KMS-11 (cell line): Measurements from ENCODE around the gene DUSP6.

ENCODE experiments used
- H2AFZ ChIP-seq: fragments of 200-600 bp; sonication (generic); 2 replicates; pipeline ENCODE4 v1.6.1; 2016; ENCODE audit warnings: antibody characterized with exemption, mixed run types, low read depth
- H3K27ac ChIP-seq: fragments of 200-600 bp; sonication (generic); 2 replicates; pipeline ENCODE4 v1.6.1; 2016; ENCODE audit warnings: mild to moderate bottlenecking, mixed run types
- H3K27me3 ChIP-seq: fragments of 200-600 bp; sonication (generic); 2 replicates; pipeline ENCODE4 v1.6.1; 2017; ENCODE audit warnings: mild to moderate bottlenecking, low read depth, mixed run types, moderate library complexity; ENCODE audit not compliant: insufficient read depth
- H3K36me3 ChIP-seq: fragments of 200-600 bp; sonication (generic); 2 replicates; pipeline ENCODE4 v1.6.1; 2017; ENCODE audit warnings: mild to moderate bottlenecking, mixed run types; ENCODE audit not compliant: insufficient read depth
- H3K4me1 ChIP-seq: fragments of 200-600 bp; sonication (generic); 2 replicates; pipeline ENCODE4 v1.6.1; 2016; ENCODE audit warnings: mild to moderate bottlenecking, low read depth, mixed run types; ENCODE audit not compliant: poor library complexity, severe bottlenecking
- H3K4me2 ChIP-seq: fragments of 200-600 bp; sonication (generic); 2 replicates; pipeline ENCODE4 v1.7.0; 2016; ENCODE audit warnings: mild to moderate bottlenecking, mixed run types
- H3K4me3 ChIP-seq: fragments of 200-600 bp; sonication (generic); IDR thresholded peaks from 2 replicates; pipeline ENCODE4 v1.6.1; 2017; ENCODE audit warnings: low read depth, low read length, mixed read lengths; ENCODE audit not compliant: insufficient read depth
- H3K79me2 ChIP-seq: fragments of 200-600 bp; sonication (generic); 2 replicates; pipeline ENCODE4 v1.6.1; 2016; ENCODE audit warnings: low read depth, mixed run types; ENCODE audit not compliant: insufficient read depth
- H3K9ac ChIP-seq: fragments of 200-600 bp; sonication (generic); 2 replicates; pipeline ENCODE4 v1.6.1; 2016; ENCODE audit warnings: mild to moderate bottlenecking, mixed run types
- H4K20me1 ChIP-seq: fragments of 200-600 bp; sonication (generic); 2 replicates; pipeline ENCODE4 v1.6.1; 2016; ENCODE audit warnings: mild to moderate bottlenecking, mixed run types; ENCODE audit not compliant: insufficient read depth
- TF ChIP-seq, protein P1 (sequence below): fragments of 200-600 bp; sonication (generic); conservative IDR thresholded peaks from 2 replicates; pipeline ENCODE4 v1.6.1; 2017; ENCODE audit warnings: low read depth, mild to moderate bottlenecking, antibody characterized with exemption, low read length, moderate library complexity, mixed read lengths

DUSP6 gene

GRCh38 chr12:89350630-89351488 is 1.4 kb downstream of the DUSP6 start:
- Histone ChIP-seq H3K79me2 (peaks cover 54% of the 10 kb centered on the region), H4K20me1 (no peaks in the 10 kb centered on the region), H3K36me3 (peaks cover 12% of the 10 kb centered on the region; the same call in 1 of the 2 replicates), H3K27ac (peak overlapping the region; percentile 99), H2AFZ (no peak overlapping the region), H3K27me3 (no peaks in the 10 kb centered on the region), H3K9ac (peak overlapping the region; percentile 87), H3K4me3 (no peak overlapping the region), H3K4me1 (peaks cover 42% of the 10 kb centered on the region), H3K4me2 (peak overlapping the region; percentile 88)
- TF ChIP-seq, protein P1, sequence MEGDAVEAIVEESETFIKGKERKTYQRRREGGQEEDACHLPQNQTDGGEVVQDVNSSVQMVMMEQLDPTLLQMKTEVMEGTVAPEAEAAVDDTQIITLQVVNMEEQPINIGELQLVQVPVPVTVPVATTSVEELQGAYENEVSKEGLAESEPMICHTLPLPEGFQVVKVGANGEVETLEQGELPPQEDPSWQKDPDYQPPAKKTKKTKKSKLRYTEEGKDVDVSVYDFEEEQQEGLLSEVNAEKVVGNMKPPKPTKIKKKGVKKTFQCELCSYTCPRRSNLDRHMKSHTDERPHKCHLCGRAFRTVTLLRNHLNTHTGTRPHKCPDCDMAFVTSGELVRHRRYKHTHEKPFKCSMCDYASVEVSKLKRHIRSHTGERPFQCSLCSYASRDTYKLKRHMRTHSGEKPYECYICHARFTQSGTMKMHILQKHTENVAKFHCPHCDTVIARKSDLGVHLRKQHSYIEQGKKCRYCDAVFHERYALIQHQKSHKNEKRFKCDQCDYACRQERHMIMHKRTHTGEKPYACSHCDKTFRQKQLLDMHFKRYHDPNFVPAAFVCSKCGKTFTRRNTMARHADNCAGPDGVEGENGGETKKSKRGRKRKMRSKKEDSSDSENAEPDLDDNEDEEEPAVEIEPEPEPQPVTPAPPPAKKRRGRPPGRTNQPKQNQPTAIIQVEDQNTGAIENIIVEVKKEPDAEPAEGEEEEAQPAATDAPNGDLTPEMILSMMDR = no peak

- Histone ChIP-seq H3K79me2 (peaks cover 54% of the 10 kb centered on the region), H3K9ac (peak overlapping the region; percentile 87; the same call in 1 of the 2 replicates), H4K20me1 (no peaks in the 10 kb centered on the region), H3K4me3 (no peak overlapping the region), H3K27ac (peak overlapping the region; percentile 99), H3K36me3 (peaks cover 12% of the 10 kb centered on the region; the same call in 1 of the 2 replicates), H3K4me1 (peaks cover 45% of the 10 kb centered on the region), H3K27me3 (no peaks in the 10 kb centered on the region), H2AFZ (no peak overlapping the region), H3K4me2 (peak overlapping the region; percentile 88)
- TF ChIP-seq, protein P1 = no peak
These were observed 2.1 kb downstream of the DUSP6 start for GRCh38 chr12:89350260-89350629.

DNA sequence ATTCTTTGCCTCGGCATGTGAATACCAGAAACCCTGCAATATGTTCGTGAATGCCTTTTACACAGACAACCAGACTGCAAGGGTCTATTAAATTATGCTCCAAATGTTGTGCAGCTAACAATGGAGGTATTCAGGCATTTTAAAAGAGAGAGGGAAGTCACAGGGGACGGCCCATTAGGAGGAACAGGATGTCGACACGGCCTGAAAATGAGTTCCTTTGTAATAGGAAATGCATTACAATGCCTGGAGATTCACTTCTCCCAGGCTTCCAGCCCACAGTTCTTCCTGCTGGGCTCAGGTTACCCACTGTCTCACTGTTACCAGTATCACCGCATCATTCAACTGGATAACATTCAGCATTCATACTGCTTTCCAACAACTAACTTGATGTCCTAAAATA is 2.5 kb downstream of the DUSP6 start:
- H3K79me2 ChIP-seq = peaks cover 54% of the 10 kb centered on the region

DNA sequence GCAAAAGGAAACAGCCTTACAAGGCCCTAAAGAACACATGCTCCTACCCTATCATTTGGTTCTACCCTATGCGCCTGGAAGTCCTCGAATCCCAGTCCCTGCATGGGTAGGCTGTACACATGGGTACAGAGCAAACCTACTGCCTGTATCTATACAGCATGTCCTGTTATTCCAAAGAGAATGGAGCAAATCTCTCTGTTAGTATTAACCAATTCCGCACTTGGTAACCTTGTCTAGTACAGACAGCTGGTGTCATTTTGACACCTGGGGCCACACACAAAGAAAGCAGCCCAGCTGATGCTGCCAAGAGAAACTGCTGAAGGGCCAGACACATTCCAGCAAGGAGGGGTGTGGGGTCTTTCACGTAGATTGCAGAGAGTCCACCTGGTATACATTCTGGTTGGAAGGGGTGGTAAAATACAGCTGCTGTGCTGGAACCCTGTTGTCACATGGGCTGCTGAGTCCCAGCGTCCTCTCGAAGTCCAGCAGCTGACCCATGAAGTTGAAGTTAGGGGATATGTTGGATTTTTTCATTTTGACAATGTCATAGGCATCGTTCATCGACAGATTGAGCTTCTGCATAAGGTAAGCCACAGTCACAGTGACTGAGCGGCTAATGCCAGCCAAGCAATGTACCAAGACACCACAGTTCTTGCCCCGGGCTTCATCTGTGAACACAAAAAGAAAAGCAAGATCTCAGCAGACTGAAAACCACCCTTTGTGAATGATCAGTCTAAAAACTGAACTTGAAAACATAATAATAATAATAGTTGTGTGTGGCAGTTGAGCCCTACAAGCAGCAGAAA is 3.2 kb downstream of the DUSP6 start:
- H3K4me1 ChIP-seq = peaks cover 49% of the 10 kb centered on the region
- H3K4me2 ChIP-seq = peak overlapping the region; percentile 88
- no peak overlapping the region for H3K4me3 ChIP-seq
- peak overlapping the region; percentile 99 for H3K27ac ChIP-seq
- H3K27me3 ChIP-seq = no peaks in the 10 kb centered on the region
- no peak overlapping the region for H2AFZ ChIP-seq
- TF ChIP-seq, protein P1 = no peak
- H4K20me1 ChIP-seq = no peaks in the 10 kb centered on the region
- peaks cover 12% of the 10 kb centered on the region; the same call in 1 of the 2 replicates for H3K36me3 ChIP-seq
- peak overlapping the region; percentile 87 for H3K9ac ChIP-seq
- peaks cover 54% of the 10 kb centered on the region for H3K79me2 ChIP-seq

More for the DNA sequence above, 2.5 kb downstream of the DUSP6 start:
- TF ChIP-seq, protein P1 = no peak
- H3K9ac ChIP-seq = peak overlapping the region; percentile 87
- H3K36me3 ChIP-seq = peaks cover 12% of the 10 kb centered on the region; the same call in 1 of the 2 replicates
- H2AFZ ChIP-seq = no peak overlapping the region
- peak overlapping the region; percentile 88 for H3K4me2 ChIP-seq
- H3K4me1 ChIP-seq = peaks cover 45% of the 10 kb centered on the region
- H3K4me3 ChIP-seq = no peak overlapping the region
- peak overlapping the region; percentile 99 for H3K27ac ChIP-seq
- no peaks in the 10 kb centered on the region for H3K27me3 ChIP-seq
- no peaks in the 10 kb centered on the region for H4K20me1 ChIP-seq
